H1 (cell line): ENCODE data around the gene NCL. TPM values are rescaled to one million over a fixed set of nuclear protein-coding genes. Genes with fewer than 3 reads are reported as not detected.

ENCODE experiments used
- CTCF ChIA-PET: fragments of 300-600 bp; sonication (Branson Sonifier 250); formaldehyde crosslinking; loops from one replicate; lab custom pipeline; 2021; ENCODE audit not compliant: partially characterized antibody; lab: Charles Lee
- POLR2A ChIA-PET: fragments of 300-600 bp; sonication (Branson Sonifier 250); formaldehyde crosslinking; loops from one replicate; lab custom pipeline; 2021; ENCODE audit warnings: inconsistent platforms; ENCODE audit not compliant: partially characterized antibody; lab: Charles Lee
- DNase-seq, 2 experiments: peaks; one replicate each; pipeline versions ENCODE4 v3.0.0 to v3.0.0-alpha.2; 2010 to 2022; ENCODE audit warnings: low spot score in 2 of 2, low read depth in 1 of 2, mixed read lengths in 1 of 2
- FAIRE-seq: peaks from 2 replicates; lab custom pipeline; 2011; peaks lifted over from hg19 to GRCh38; lab: Jason Lieb, UNC
- H2AFZ ChIP-seq: 2 replicates; pipeline ENCODE4 v1.8.1; 2012; ENCODE audit warnings: low read length, inconsistent platforms
- H2AK5ac ChIP-seq: 2 replicates; pipeline ENCODE4 v1.6.1; 2013; ENCODE audit warnings: low read depth, low read length
- H2BK120ac ChIP-seq: replicated peaks from 2 replicates; pipeline ENCODE3; 2013; ENCODE audit warnings: low read depth, low read length, inconsistent platforms
- H2BK12ac ChIP-seq: 2 replicates; pipeline ENCODE4 v1.6.1; 2013; ENCODE audit warnings: low read depth, low read length
- H2BK15ac ChIP-seq: 2 replicates; pipeline ENCODE4 v1.6.1; 2013; ENCODE audit warnings: low read length
- H2BK20ac ChIP-seq: 2 replicates; pipeline ENCODE4 v1.6.1; 2013; ENCODE audit warnings: low read length
- H2BK5ac ChIP-seq: 2 replicates; pipeline ENCODE4 v1.6.1; 2013; ENCODE audit warnings: low read depth, low read length
- H3K14ac ChIP-seq: 2 replicates; pipeline ENCODE4 v1.6.1; 2013; ENCODE audit warnings: inconsistent platforms; ENCODE audit not compliant: insufficient read length
- H3K18ac ChIP-seq: 2 replicates; pipeline ENCODE4 v1.6.1; 2013; ENCODE audit warnings: low read length; ENCODE audit errors: extremely low read depth
- H3K23ac ChIP-seq: 2 replicates; pipeline ENCODE4 v1.6.1; 2013; ENCODE audit warnings: inconsistent platforms; ENCODE audit not compliant: insufficient read length
- H3K23me2 ChIP-seq: 2 replicates; pipeline ENCODE4 v1.6.1; 2013; ENCODE audit warnings: low read depth, low read length
- H3K27ac ChIP-seq: 2 replicates; pipeline ENCODE4 v1.6.1; 2011; ENCODE audit warnings: low read depth, low read length, inconsistent platforms
- H3K27me3 ChIP-seq, 4 experiments: replicated peaks in 1 of 4; 1 replicate in 1 of 4; 2 replicates in 3 of 4; pipeline versions ENCODE4 v1.6.1 to v1.8.1; 2011 to 2013; ENCODE audit warnings: low read length in 3 of 4, mild to moderate bottlenecking in 3 of 4, inconsistent platforms in 2 of 4, mixed read lengths in 2 of 4, moderate library complexity in 1 of 4; ENCODE audit not compliant: control insufficient read depth in 3 of 4, insufficient read depth in 3 of 4; ENCODE audit errors: extremely low read depth in 1 of 4
- H3K36me3 ChIP-seq, 4 experiments: 2 replicates each; pipeline versions ENCODE4 v1.6.1 to v1.8.1; 2011 to 2013; ENCODE audit warnings: mild to moderate bottlenecking in 4 of 4, low read length in 3 of 4, moderate library complexity in 2 of 4, control low read depth in 1 of 4, inconsistent platforms in 1 of 4; ENCODE audit not compliant: insufficient read depth in 4 of 4, control insufficient read depth in 2 of 4
- H3K4ac ChIP-seq: replicated peaks from 2 replicates; pipeline ENCODE3; 2013; ENCODE audit warnings: low read length, low read depth, mixed read lengths, inconsistent platforms; ENCODE audit not compliant: insufficient read length
- H3K4me1 ChIP-seq, 4 experiments: replicated peaks in 1 of 4; 1 replicate in 1 of 4; 2 replicates in 3 of 4; pipeline versions ENCODE4 v1.6.1 to v1.8.1; 2011 to 2013; ENCODE audit warnings: low read length in 3 of 4, inconsistent platforms in 2 of 4, mixed read lengths in 1 of 4; ENCODE audit not compliant: insufficient read depth in 4 of 4, control insufficient read depth in 3 of 4
- H3K4me2 ChIP-seq, 2 experiments: 2 replicates each; pipeline versions ENCODE4 v1.6.1 to v1.8.1; 2011 to 2013; ENCODE audit warnings: low read depth in 2 of 2, low read length in 2 of 2, control low read depth in 1 of 2, inconsistent platforms in 1 of 2, mild to moderate bottlenecking in 1 of 2; ENCODE audit not compliant: insufficient read depth in 1 of 2
- H3K4me3 ChIP-seq, 4 experiments: fragments of 200-600, 300-600 bp in 1 of 4; sonication (generic), shearing (Covaris generic), sonication (Bioruptor Twin) in 1 of 4; 2 replicates each; pipeline versions ENCODE4 v1.5.1 to v1.8.1; 2011 to 2016; ENCODE audit warnings: low read length in 4 of 4, low read depth in 3 of 4, control low read depth in 2 of 4, inconsistent platforms in 2 of 4, mild to moderate bottlenecking in 2 of 4, mixed read lengths in 1 of 4, moderate library complexity in 1 of 4; ENCODE audit not compliant: insufficient read depth in 2 of 4; ENCODE audit errors: extremely low read depth in 1 of 4
- H3K56ac ChIP-seq: replicated peaks from 2 replicates; pipeline ENCODE3; 2013; ENCODE audit warnings: low read depth, mild to moderate bottlenecking, mixed read lengths, low read length, inconsistent platforms; ENCODE audit not compliant: insufficient read length
- H3K79me1 ChIP-seq: 2 replicates; pipeline ENCODE4 v1.6.1; 2013; ENCODE audit warnings: low read depth, low read length, control low read depth
- H3K79me2 ChIP-seq, 2 experiments: 2 replicates each; pipeline versions ENCODE4 v1.6.1 to v1.8.1; 2012 to 2013; ENCODE audit warnings: low read length in 2 of 2, mild to moderate bottlenecking in 2 of 2, inconsistent platforms in 1 of 2; ENCODE audit not compliant: insufficient read depth in 2 of 2, control insufficient read depth in 1 of 2
- H3K9ac ChIP-seq, 4 experiments: replicated peaks in 1 of 4; 1 replicate in 1 of 4; 2 replicates in 3 of 4; pipeline versions ENCODE4 v1.6.1 to v1.8.1; 2011 to 2013; ENCODE audit warnings: low read depth in 3 of 4, low read length in 3 of 4, control low read depth in 2 of 4, mild to moderate bottlenecking in 2 of 4, moderate library complexity in 2 of 4, inconsistent platforms in 1 of 4; ENCODE audit errors: extremely low read depth in 1 of 4
- H3K9me3 ChIP-seq, 2 experiments: 2 replicates each; pipeline versions ENCODE4 v1.6.1 to v1.8.1; 2012 to 2013; ENCODE audit warnings: mild to moderate bottlenecking in 2 of 2, moderate library complexity in 2 of 2, control low read depth in 1 of 2, inconsistent platforms in 1 of 2, low read depth in 1 of 2, low read length in 1 of 2, mixed read lengths in 1 of 2; ENCODE audit not compliant: insufficient read depth in 2 of 2
- H4K20me1 ChIP-seq, 2 experiments: replicated peaks in 1 of 2; 2 replicates each; pipeline versions ENCODE3 to v1.8.1; 2011 to 2013; ENCODE audit warnings: inconsistent platforms in 2 of 2, low read length in 2 of 2, mild to moderate bottlenecking in 1 of 2; ENCODE audit not compliant: insufficient read depth in 2 of 2, control insufficient read depth in 1 of 2
- H4K5ac ChIP-seq: 2 replicates; pipeline ENCODE4 v1.6.1; 2013; ENCODE audit warnings: low read length, low read depth, mixed read lengths, inconsistent platforms; ENCODE audit not compliant: insufficient read length
- H4K8ac ChIP-seq: 2 replicates; pipeline ENCODE4 v1.8.0; 2013; ENCODE audit warnings: mild to moderate bottlenecking, moderate library complexity, low read length, inconsistent platforms; ENCODE audit not compliant: insufficient read depth; ENCODE audit errors: extremely low read depth
- H4K91ac ChIP-seq: replicated peaks from 2 replicates; pipeline ENCODE3; 2013; ENCODE audit warnings: low read length, mixed read lengths, inconsistent platforms; ENCODE audit not compliant: insufficient read length
- CREB1 ChIP-seq: IDR thresholded peaks from 2 replicates; pipeline ENCODE4 v1.6.1; 2012; ENCODE audit warnings: inconsistent platforms
- NRF1 ChIP-seq: IDR thresholded peaks from 2 replicates; pipeline ENCODE4 v1.6.1; 2011; ENCODE audit warnings: mild to moderate bottlenecking, low read depth, low read length, improper control_type of control experiment
- RAD21 ChIP-seq, 2 experiments: IDR thresholded peaks in 1 of 2; conservative IDR thresholded peaks in 1 of 2; 2 replicates each; pipeline ENCODE4 v1.6.1; 2011; ENCODE audit warnings: low read depth in 2 of 2, low read length in 2 of 2, improper control_type of control experiment in 1 of 2, inconsistent platforms in 1 of 2, mild to moderate bottlenecking in 1 of 2, moderate library complexity in 1 of 2
- TBP ChIP-seq: IDR thresholded peaks from 2 replicates; pipeline ENCODE4 v1.6.1; 2011; ENCODE audit warnings: low read depth, low read length, improper control_type of control experiment
- WGBS, 2 experiments: shearing (Covaris generic) in 1 of 2; methylation state at CpG; one replicate each; pipeline versions ENCODE4 v1.1.6 to v1.1.7; 2013 to 2015; ENCODE audit warnings: low lambda C conversion rate in 2 of 2, mixed read lengths in 2 of 2, inconsistent platforms in 1 of 2, low coverage in 1 of 2, missing lambda C conversion rate in 1 of 2; ENCODE audit not compliant: insufficient replicate concordance in 2 of 2, insufficient coverage in 1 of 2, insufficient read length in 1 of 2; ENCODE audit errors: extremely low coverage in 1 of 2, missing lambda C conversion rate in 1 of 2; 5-methylcytosine and 5-hydroxymethylcytosine counted together
- polyA plus RNA-seq, 7 experiments: library from polyadenylated mRNA; depleted of rRNA in 3 of 7; stranded (reverse) in 5 of 7; unstranded in 2 of 7; fragments of >200 nt in 5 of 7; fragments of 200-250 nt in 2 of 7; gene quantifications; 1 replicate in 5 of 7; 2 replicates in 1 of 7; 4 replicates in 1 of 7; pipeline versions ENCODE4 v1.2.1 to v1.2.3, GENCODE V29; 2011 to 2013; ENCODE audit warnings: missing spikeins in 2 of 7, mixed read lengths in 2 of 7
- total RNA-seq: library from RNA; stranded (reverse); fragmentation: NEBNext Ultra II Directional; extraction: Animal tissue kit (Norgen Biotek cat#: 25700); gene quantifications from 2 replicates; pipeline ENCODE4 v1.2.1, GENCODE V29; 2021

The NCL gene
- total and polyA plus RNA-seq, 2 of the 8 experiments (the other 6 are each of a cell fraction or from before 2014, with no cell fraction given): 61.2 to 1,478 TPM

DNA sequence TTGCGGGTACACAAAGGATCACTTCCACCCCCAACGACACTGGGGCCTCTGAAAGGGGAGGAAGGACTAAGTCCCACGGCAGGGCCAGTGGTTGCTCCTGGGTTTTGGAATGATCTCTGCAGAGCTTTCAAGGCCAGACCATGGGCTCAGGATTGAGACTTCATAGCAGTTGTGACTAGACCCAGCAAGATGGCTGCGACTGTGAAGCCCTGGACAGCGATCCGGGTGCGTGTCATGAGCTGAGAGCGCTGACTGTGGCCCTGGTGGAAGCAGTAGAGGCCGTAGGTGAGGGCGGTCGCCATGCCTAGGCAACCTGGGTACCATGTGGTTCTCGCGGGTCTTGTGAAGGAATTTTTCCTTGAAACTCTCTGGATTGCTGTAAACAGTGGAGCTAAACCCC is 27.3 kb downstream of the NCL start:
- no peaks in the 10 kb centered on the region for H3K9me3 ChIP-seq
- H4K8ac ChIP-seq: 0 out of 2 replicates have a peak overlapping the region, but pooled peaks have one; percentile 25
- no peaks in the 10 kb centered on the region for H3K27me3 ChIP-seq
- H2AK5ac ChIP-seq: no peak overlapping the region
- no peak for DNase-seq
- H4K91ac ChIP-seq: no peak overlapping the region
- no peak overlapping the region for H3K27ac ChIP-seq
- TF ChIP-seq NRF1 (no peak), CREB1 (no peak), TBP (no peak), RAD21 (IDR thresholded peaks at IDR 0.05 in 1 of 2, conservative IDR thresholded peaks at IDR 0.05 in 1 of 2; ENCODE audit: low read depth in 2 of 2, low read length in 2 of 2) (no peak)
- TF ChIP-seq, all 59 proteins: peak for 0
- Histone ChIP-seq H3K4me2 (no peak overlapping the region), H3K56ac (no peak overlapping the region), H3K9ac (no peak overlapping the region), H3K4me1 (no peaks in the 10 kb centered on the region), H3K23ac (no peak overlapping the region), H2BK12ac (no peak overlapping the region), H2BK5ac (0 out of 2 replicates have a peak overlapping the region, but pooled peaks have one; percentile 56), H3K79me2 (no peaks in the 10 kb centered on the region), H3K14ac (no peak overlapping the region), H2BK120ac (no peak overlapping the region), H2BK20ac (no peak overlapping the region), H2AFZ (peak overlapping the region; percentile 56), H4K5ac (no peak overlapping the region), H4K20me1 (no peaks in the 10 kb centered on the region), H3K18ac (no peak overlapping the region), H3K4ac (no peak overlapping the region), H3K23me2 (no peaks in the 10 kb centered on the region), H3K79me1 (no peaks in the 10 kb centered on the region), H3K4me3 (no peak overlapping the region), H2BK15ac (no peak overlapping the region), H3K36me3 (no peaks in the 10 kb centered on the region)
- FAIRE-seq: no peak
- ChIA-PET CTCF (interaction anchor here (0.6 to 2.0 kb wide), 9 partner anchors 11 to 139 kb away, joined by 3 to 6 read pairs (median 3); no protein-coding TSS in a partner anchor), POLR2A (interaction anchor here (1.3 to 7.9 kb wide), 3 partner anchors 17 to 40 kb away, joined by 3 to 97 read pairs (median 5); no protein-coding TSS in a partner anchor)
- WGBS, 2 experiments: 83% methylated on average over 13 of the region's 13 CpGs; no CpG with 5 or more reads in 1 of the 2 experiments
